DOHH2 (cell line): ENCODE results near the gene MYZAP.

Experiments
- EZH2phosphoT487 ChIP-seq: fragments of 200-600 bp; sonication (generic); IDR thresholded peaks from 2 replicates; pipeline ENCODE4 v1.6.1; 2017; ENCODE audit warnings: borderline replicate concordance, mild to moderate bottlenecking, antibody characterized with exemption, low read length, moderate library complexity, mixed read lengths
- TF ChIP-seq, protein P1 (sequence below): fragments of 200-600 bp; sonication (generic); IDR thresholded peaks from one replicate; pipeline ENCODE4 v1.5.1; 2014; ENCODE audit warnings: antibody characterized with exemption, mild to moderate bottlenecking, low read depth, low read length; ENCODE audit not compliant: poor library complexity, severe bottlenecking

DNA sequence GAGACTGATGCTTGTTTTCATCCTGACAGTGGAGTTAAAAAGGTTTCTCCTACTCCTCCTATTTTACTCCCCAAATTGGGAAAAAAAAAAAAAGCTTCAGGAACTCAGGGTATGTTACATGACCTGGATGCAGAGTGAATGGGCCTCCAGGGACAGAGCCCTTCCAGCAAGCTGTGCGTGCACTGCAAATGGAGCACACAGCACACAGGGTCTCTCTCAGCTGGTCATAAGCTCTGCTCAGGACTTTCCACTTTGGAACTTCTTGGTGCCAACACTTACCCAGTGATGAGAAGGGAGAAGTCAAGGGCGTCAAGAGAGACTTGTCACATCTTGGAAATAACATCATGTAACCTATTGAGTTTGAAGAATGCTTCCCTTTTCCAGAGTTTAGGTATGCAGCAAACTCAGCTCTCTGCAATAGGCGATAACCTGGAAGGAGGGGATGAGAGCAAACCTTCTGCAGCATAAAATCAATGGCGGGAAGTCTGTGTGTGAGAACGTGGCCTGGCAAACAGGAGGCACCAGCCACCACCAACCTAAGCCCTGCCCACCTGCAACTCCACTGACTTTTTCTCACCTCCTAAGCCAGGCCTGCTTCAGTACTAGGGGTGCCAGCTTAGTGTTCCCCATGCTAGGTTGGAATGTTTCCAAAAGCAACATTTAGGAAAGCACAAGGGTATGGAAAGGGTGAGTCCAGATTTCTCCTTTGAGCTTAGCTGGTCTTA is 39.8 kb downstream of the MYZAP start:
- TF ChIP-seq, protein P1, sequence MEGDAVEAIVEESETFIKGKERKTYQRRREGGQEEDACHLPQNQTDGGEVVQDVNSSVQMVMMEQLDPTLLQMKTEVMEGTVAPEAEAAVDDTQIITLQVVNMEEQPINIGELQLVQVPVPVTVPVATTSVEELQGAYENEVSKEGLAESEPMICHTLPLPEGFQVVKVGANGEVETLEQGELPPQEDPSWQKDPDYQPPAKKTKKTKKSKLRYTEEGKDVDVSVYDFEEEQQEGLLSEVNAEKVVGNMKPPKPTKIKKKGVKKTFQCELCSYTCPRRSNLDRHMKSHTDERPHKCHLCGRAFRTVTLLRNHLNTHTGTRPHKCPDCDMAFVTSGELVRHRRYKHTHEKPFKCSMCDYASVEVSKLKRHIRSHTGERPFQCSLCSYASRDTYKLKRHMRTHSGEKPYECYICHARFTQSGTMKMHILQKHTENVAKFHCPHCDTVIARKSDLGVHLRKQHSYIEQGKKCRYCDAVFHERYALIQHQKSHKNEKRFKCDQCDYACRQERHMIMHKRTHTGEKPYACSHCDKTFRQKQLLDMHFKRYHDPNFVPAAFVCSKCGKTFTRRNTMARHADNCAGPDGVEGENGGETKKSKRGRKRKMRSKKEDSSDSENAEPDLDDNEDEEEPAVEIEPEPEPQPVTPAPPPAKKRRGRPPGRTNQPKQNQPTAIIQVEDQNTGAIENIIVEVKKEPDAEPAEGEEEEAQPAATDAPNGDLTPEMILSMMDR: no peak
- no peak for TF ChIP-seq EZH2phosphoT487
